ENCODE results near the gene GIMAP5.
A peak's percentile ranks its signal among the peaks of the same experiment; 100 is the strongest.
"Not testable (repeated sequence)": the region's sequence is repeated elsewhere in the genome, so short reads cannot be mapped to it uniquely, and the experiment has no call there.

Gene GIMAP5

DNA sequence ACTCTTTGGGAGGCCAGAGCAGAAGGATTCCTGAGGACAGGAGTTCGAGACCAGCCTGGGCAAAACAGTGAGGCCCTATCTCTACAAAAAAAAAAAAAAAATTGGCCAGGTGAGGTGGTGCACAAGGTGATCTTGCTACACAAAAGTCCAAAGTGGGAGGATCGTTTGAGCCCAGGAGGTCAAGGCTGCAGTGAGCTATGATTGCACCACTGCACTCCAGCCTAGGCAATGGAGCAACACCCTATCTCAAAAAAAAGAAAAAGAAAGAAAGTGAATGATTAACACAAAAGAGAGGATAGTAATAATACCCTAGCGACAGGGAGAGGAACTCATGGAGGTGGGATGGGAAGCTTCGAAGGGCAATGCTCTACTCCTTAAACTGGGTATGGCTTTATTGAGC is 32.5 kb downstream of the GIMAP5 start:
- H3K4me3 ChIP-seq (ENCODE audit: low read depth, low read length), result no peak overlapping the region
- TF ChIP-seq, protein P1, sequence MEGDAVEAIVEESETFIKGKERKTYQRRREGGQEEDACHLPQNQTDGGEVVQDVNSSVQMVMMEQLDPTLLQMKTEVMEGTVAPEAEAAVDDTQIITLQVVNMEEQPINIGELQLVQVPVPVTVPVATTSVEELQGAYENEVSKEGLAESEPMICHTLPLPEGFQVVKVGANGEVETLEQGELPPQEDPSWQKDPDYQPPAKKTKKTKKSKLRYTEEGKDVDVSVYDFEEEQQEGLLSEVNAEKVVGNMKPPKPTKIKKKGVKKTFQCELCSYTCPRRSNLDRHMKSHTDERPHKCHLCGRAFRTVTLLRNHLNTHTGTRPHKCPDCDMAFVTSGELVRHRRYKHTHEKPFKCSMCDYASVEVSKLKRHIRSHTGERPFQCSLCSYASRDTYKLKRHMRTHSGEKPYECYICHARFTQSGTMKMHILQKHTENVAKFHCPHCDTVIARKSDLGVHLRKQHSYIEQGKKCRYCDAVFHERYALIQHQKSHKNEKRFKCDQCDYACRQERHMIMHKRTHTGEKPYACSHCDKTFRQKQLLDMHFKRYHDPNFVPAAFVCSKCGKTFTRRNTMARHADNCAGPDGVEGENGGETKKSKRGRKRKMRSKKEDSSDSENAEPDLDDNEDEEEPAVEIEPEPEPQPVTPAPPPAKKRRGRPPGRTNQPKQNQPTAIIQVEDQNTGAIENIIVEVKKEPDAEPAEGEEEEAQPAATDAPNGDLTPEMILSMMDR (IDR thresholded peaks at IDR 0.05; ENCODE audit: low read depth, low read length), result no peak

DNA sequence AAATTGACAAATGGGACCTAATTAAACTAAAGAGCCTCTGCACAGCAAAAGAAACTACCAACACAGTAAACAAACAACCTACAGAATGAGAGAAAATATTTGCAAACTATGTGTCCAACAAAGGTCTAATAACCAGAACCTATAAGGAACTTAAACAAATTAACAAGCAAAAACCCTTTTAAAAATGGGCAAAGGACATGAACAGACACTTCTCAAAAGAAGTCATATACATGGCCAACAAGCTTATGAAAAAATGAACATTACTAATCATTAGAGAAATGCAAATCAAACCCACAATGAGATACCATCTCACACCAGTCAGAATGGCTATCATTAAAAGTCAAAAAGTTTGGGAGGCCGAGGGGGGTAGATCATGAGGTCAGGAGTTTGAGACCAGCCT is 36.9 kb downstream of the GIMAP5 start:
- H3K4me3 ChIP-seq (ENCODE audit: low read depth, low read length), result not testable (repeated sequence)

DNA sequence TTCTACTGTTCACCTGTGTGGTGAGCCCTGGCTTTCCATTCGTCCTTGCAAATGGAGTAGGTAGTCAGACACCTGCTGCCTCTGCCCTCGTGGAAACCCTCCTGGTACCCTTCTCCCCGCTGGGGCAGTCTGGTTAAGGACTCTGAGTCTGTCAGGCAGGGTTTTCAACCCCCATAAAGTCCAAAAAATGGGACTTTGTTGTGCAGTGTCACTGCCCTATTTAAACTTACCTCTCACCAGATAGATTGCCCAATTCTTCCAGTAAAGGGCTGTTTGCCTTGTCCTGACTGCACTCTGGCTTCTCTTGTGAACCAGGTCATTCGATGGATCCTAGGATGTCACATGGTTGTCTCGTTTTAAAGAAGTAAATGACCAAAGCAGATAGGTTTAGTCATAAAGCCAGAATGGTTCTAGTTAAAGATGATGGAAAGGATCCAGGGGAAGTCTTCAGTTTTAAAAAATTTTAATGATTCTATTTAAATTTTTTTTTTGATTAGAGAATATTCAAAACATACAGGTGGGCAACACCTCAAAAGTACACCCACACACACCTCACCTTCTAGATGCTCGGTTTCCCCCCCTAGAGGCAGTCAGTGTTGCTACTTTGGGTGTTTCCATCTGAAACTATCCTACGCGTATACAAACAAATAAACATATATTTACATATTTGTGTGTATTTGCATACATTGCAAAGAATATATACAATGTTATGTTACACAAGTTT is 41.0 kb downstream of the GIMAP5 start:
- TF ChIP-seq, protein P1 (IDR thresholded peaks at IDR 0.05; ENCODE audit: low read depth, low read length), result no peak

DNA sequence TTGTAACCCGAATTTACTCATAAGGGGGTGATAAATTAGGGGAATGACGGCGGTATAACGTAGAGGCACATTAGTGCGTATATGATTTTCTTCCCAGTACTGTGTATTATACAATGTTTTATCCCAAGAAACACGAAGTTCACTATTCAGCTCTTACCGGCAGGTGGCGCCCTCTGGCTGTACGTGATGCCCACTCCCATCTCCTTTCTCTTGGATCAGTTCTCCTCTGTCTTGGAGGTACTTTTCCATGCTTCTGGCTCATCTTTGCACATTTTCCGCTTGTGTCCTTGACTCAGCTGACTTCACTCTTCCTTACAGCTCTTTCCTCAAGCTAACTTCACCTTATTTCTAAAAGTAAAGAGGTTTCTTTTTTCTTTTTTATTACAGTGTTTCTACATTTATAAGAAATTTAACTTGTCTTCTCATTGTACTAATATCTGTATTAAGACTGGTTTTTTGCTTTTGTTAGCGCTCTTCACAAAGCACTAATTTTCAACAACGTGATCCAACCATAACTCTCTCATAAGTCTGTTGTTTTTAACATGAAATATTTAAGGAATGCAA is 41.6 kb downstream of the GIMAP5 start:
- H3K4me3 ChIP-seq (ENCODE audit: low read depth, low read length), result no peak overlapping the region
- TF ChIP-seq, protein P1 (IDR thresholded peaks at IDR 0.05; ENCODE audit: low read depth, low read length), result peak; percentile 55

More for the DNA sequence above, 41.0 kb downstream of the GIMAP5 start:
- no peak overlapping the region for H3K4me3 ChIP-seq (ENCODE audit: low read depth, low read length)

DNA sequence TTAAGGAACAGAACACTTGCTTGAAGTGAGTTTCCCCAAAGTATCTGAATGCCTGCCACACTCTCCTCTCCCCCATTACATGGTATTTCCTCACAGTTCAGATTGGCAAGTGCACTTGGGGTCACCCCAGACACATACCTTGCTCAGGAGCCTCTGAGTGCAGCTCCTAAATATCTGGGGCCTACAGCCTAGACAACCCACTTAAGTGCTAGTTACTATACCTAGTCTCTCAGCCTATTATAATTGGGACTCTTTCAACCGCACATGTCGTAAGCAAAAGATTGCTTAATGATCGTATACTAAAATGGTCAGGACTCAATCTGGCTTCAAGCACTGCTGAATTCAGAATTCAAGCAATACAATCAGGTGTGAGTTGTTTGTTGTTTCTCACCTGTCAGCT is 43.1 kb downstream of the GIMAP5 start:
- TF ChIP-seq, protein P1 (IDR thresholded peaks at IDR 0.05; ENCODE audit: low read depth, low read length), result no peak

DNA sequence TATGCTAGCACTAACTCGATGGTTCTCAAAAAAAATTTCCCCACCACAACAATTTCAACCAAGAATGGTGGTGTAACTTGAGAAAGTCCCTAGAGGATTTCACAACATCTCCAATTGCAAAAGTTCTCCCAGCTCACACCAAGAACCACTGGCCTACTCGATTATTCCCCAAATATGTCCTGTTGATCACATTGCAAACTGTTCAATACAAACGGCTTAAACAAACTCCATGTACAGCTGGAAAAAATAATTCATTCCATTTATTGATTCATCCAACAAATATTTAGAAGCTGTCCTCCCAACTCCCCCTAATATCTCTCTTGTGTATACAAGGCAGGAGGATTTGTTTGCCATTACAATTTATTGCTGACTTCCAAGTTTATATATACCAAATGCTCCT is 43.9 kb downstream of the GIMAP5 start:
- TF ChIP-seq, protein P1 (IDR thresholded peaks at IDR 0.05; ENCODE audit: low read depth, low read length), result no peak
- no peak overlapping the region for H3K4me3 ChIP-seq (ENCODE audit: low read depth, low read length)

More for the DNA sequence above, 43.1 kb downstream of the GIMAP5 start:
- H3K4me3 ChIP-seq (ENCODE audit: low read depth, low read length), result no peak overlapping the region

DNA sequence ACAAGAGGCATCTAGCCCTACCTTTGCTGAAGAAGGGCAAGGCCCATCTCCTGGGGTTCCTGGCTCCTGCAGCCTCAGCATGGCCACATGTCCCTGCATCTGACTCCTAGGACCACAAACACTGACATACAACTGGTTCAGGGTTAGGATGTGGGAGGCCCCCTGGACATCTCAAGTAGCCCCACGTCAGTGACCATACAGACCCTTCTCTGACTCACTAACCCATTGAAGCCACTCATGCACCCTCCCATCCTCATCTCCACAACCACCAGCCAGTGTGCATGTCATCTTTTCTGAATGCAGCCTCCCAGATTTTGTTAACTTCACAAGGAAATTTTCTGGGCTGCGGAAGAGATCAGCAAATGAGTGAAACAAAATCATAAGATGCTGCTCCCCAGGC is 44.7 kb downstream of the GIMAP5 start:
- H3K4me3 ChIP-seq (ENCODE audit: low read depth, low read length), result no peak overlapping the region
- TF ChIP-seq, protein P1 (IDR thresholded peaks at IDR 0.05; ENCODE audit: low read depth, low read length), result no peak

Measured in WI38 (cell line).